ENCODE results near the gene CPVL.

CPVL gene

GRCh38 chr7:29145553-29146056 is 732 bp downstream of the CPVL start:
- no peaks in the 10 kb centered on the region for H3K36me3 Mint-ChIP-seq (ENCODE audit: insufficient read depth)
- no peak overlapping the region for H3K27ac Mint-ChIP-seq
- H3K9me3 Mint-ChIP-seq = no peaks in the 10 kb centered on the region
- H3K4me3 Mint-ChIP-seq = peak overlapping the region in 1 of 2 donors; percentile 68
- no peak for ATAC-seq (replicated peaks)
- no peak for DNase-seq
- peaks cover 3 to 12% of the 10 kb centered on the region in 2 donors for H3K4me1 Mint-ChIP-seq (ENCODE audit: low read depth in 2 of 2)
- H3K27me3 Mint-ChIP-seq = peaks cover 55 to 67% of the 10 kb centered on the region in 2 donors

GRCh38 chr7:29143751-29144150 is 2.6 kb downstream of the CPVL start:
- peaks cover 61 to 64% of the 10 kb centered on the region in 2 donors for H3K27me3 Mint-ChIP-seq
- no peak overlapping the region for H3K27ac Mint-ChIP-seq
- peaks cover 3 to 12% of the 10 kb centered on the region in 2 donors for H3K4me1 Mint-ChIP-seq (ENCODE audit: low read depth in 2 of 2)
- DNase-seq (no peak), ATAC-seq (replicated peaks) (no peak)
- no peaks in the 10 kb centered on the region for H3K9me3 Mint-ChIP-seq
- H3K36me3 Mint-ChIP-seq (ENCODE audit: insufficient read depth) = no peaks in the 10 kb centered on the region
- no peak overlapping the region for H3K4me3 Mint-ChIP-seq

GRCh38 chr7:29142021-29142727 is 4.2 kb downstream of the CPVL start:
- peaks cover 51 to 65% of the 10 kb centered on the region in 2 donors for H3K27me3 Mint-ChIP-seq
- no peak overlapping the region for H3K4me3 Mint-ChIP-seq
- H3K9me3 Mint-ChIP-seq = no peaks in the 10 kb centered on the region
- no peaks in the 10 kb centered on the region for H3K36me3 Mint-ChIP-seq (ENCODE audit: insufficient read depth)
- H3K27ac Mint-ChIP-seq = no peak overlapping the region
- H3K4me1 Mint-ChIP-seq (ENCODE audit: low read depth in 2 of 2) = peaks cover 3 to 12% of the 10 kb centered on the region in 2 donors
- DNase-seq (no peak), ATAC-seq (replicated peaks) (no peak)

- H3K36me3 Mint-ChIP-seq (ENCODE audit: insufficient read depth) = no peaks in the 10 kb centered on the region
- DNase-seq = no peak
- H3K4me3 Mint-ChIP-seq = no peak overlapping the region
- no peak for ATAC-seq (replicated peaks)
- H3K4me1 Mint-ChIP-seq (ENCODE audit: low read depth in 2 of 2) = peaks cover 0 to 3% of the 10 kb centered on the region in 2 donors
- no peak overlapping the region for H3K27ac Mint-ChIP-seq
- peaks cover 42 to 57% of the 10 kb centered on the region in 2 donors for H3K27me3 Mint-ChIP-seq
- no peaks in the 10 kb centered on the region for H3K9me3 Mint-ChIP-seq
These were observed 5.4 kb downstream of the CPVL start for GRCh38 chr7:29140873-29141468.

GRCh38 chr7:29139796-29140195 is 6.5 kb downstream of the CPVL start:
- Mint-ChIP-seq H3K4me1 (ENCODE audit: low read depth in 2 of 2) (no peaks in the 10 kb centered on the region), H3K9me3 (no peaks in the 10 kb centered on the region), H3K4me3 (no peak overlapping the region), H3K27me3 (peaks cover 30 to 51% of the 10 kb centered on the region in 2 donors), H3K36me3 (ENCODE audit: insufficient read depth) (no peaks in the 10 kb centered on the region), H3K27ac (no peak overlapping the region)
- ATAC-seq (replicated peaks) (no peak), DNase-seq (no peak)

GRCh38 chr7:29139191-29139590 is 7.1 kb downstream of the CPVL start:
- H3K27ac Mint-ChIP-seq = no peak overlapping the region
- no peaks in the 10 kb centered on the region for H3K4me1 Mint-ChIP-seq (ENCODE audit: low read depth in 2 of 2)
- H3K36me3 Mint-ChIP-seq (ENCODE audit: insufficient read depth) = no peaks in the 10 kb centered on the region
- DNase-seq (no peak), ATAC-seq (replicated peaks) (no peak)
- peaks cover 32 to 52% of the 10 kb centered on the region in 2 donors for H3K27me3 Mint-ChIP-seq
- H3K4me3 Mint-ChIP-seq = no peak overlapping the region
- H3K9me3 Mint-ChIP-seq = no peaks in the 10 kb centered on the region

GRCh38 chr7:29138588-29138987 is 7.7 kb downstream of the CPVL start:
- H3K4me1 Mint-ChIP-seq (ENCODE audit: low read depth in 2 of 2) = no peaks in the 10 kb centered on the region
- H3K36me3 Mint-ChIP-seq (ENCODE audit: insufficient read depth) = no peaks in the 10 kb centered on the region
- no peak for DNase-seq
- no peak for ATAC-seq (replicated peaks)
- H3K9me3 Mint-ChIP-seq = no peaks in the 10 kb centered on the region
- H3K27ac Mint-ChIP-seq = no peak overlapping the region
- no peak overlapping the region for H3K4me3 Mint-ChIP-seq
- peaks cover 38 to 52% of the 10 kb centered on the region in 2 donors for H3K27me3 Mint-ChIP-seq

GRCh38 chr7:29135846-29136245 is 10.5 kb downstream of the CPVL start:
- Mint-ChIP-seq H3K27me3 (peaks cover 46 to 60% of the 10 kb centered on the region in 2 donors), H3K4me3 (no peak overlapping the region), H3K9me3 (no peaks in the 10 kb centered on the region), H3K27ac (no peak overlapping the region), H3K36me3 (ENCODE audit: insufficient read depth) (no peaks in the 10 kb centered on the region), H3K4me1 (ENCODE audit: low read depth in 2 of 2) (no peaks in the 10 kb centered on the region)
- ATAC-seq (replicated peaks) (no peak), DNase-seq (no peak)

GRCh38 chr7:29132980-29133379 is 13.4 kb downstream of the CPVL start:
- H3K36me3 Mint-ChIP-seq (ENCODE audit: insufficient read depth) = no peaks in the 10 kb centered on the region
- no peaks in the 10 kb centered on the region for H3K9me3 Mint-ChIP-seq
- DNase-seq = no peak
- H3K27ac Mint-ChIP-seq = no peak overlapping the region
- no peaks in the 10 kb centered on the region for H3K4me1 Mint-ChIP-seq (ENCODE audit: low read depth in 2 of 2)
- no peak for ATAC-seq (replicated peaks)
- H3K27me3 Mint-ChIP-seq = peaks cover 49 to 57% of the 10 kb centered on the region in 2 donors
- no peak overlapping the region for H3K4me3 Mint-ChIP-seq

- Mint-ChIP-seq H3K27me3 (peaks cover 44 to 49% of the 10 kb centered on the region in 2 donors), H3K9me3 (no peaks in the 10 kb centered on the region), H3K4me3 (no peak overlapping the region), H3K4me1 (ENCODE audit: low read depth in 2 of 2) (no peaks in the 10 kb centered on the region), H3K36me3 (ENCODE audit: insufficient read depth) (no peaks in the 10 kb centered on the region), H3K27ac (no peak overlapping the region)
- no peak for DNase-seq
- ATAC-seq (replicated peaks) = no peak
These were observed 14.7 kb downstream of the CPVL start for GRCh38 chr7:29131678-29132077.

- no peaks in the 10 kb centered on the region for H3K36me3 Mint-ChIP-seq (ENCODE audit: insufficient read depth)
- H3K4me3 Mint-ChIP-seq = no peak overlapping the region
- ATAC-seq (replicated peaks) (no peak), DNase-seq (no peak)
- no peaks in the 10 kb centered on the region for H3K4me1 Mint-ChIP-seq (ENCODE audit: low read depth in 2 of 2)
- H3K27me3 Mint-ChIP-seq = peaks cover 36 to 49% of the 10 kb centered on the region in 2 donors
- no peak overlapping the region for H3K27ac Mint-ChIP-seq
- H3K9me3 Mint-ChIP-seq = no peaks in the 10 kb centered on the region
These were observed 16.2 kb downstream of the CPVL start for GRCh38 chr7:29130096-29130495.

- H3K4me1 Mint-ChIP-seq (ENCODE audit: low read depth in 2 of 2) = no peaks in the 10 kb centered on the region
These were observed 18.8 kb downstream of the CPVL start for GRCh38 chr7:29127527-29127926.

GRCh38 chr7:29126804-29127203 is 19.5 kb downstream of the CPVL start:
- Mint-ChIP-seq H3K4me3 (no peak overlapping the region), H3K9me3 (no peaks in the 10 kb centered on the region), H3K36me3 (ENCODE audit: insufficient read depth) (no peaks in the 10 kb centered on the region), H3K4me1 (ENCODE audit: low read depth in 2 of 2) (no peaks in the 10 kb centered on the region), H3K27ac (no peak overlapping the region), H3K27me3 (peaks cover 12 to 25% of the 10 kb centered on the region in 2 donors)
- DNase-seq (no peak), ATAC-seq (replicated peaks) (no peak)

More at GRCh38 chr7:29127527-29127926, 18.8 kb downstream of the CPVL start:
- DNase-seq = no peak
- Mint-ChIP-seq H3K27me3 (peaks cover 20 to 32% of the 10 kb centered on the region in 2 donors), H3K4me3 (no peak overlapping the region), H3K36me3 (ENCODE audit: insufficient read depth) (no peaks in the 10 kb centered on the region), H3K9me3 (no peaks in the 10 kb centered on the region), H3K27ac (no peak overlapping the region)
- no peak for ATAC-seq (replicated peaks)

- H3K27me3 Mint-ChIP-seq = peaks cover 3 to 18% of the 10 kb centered on the region in 2 donors
- H3K4me3 Mint-ChIP-seq = no peak overlapping the region
- H3K27ac Mint-ChIP-seq = no peak overlapping the region
- ATAC-seq (replicated peaks) (no peak), DNase-seq (no peak)
- H3K4me1 Mint-ChIP-seq (ENCODE audit: low read depth in 2 of 2) = no peaks in the 10 kb centered on the region
- no peaks in the 10 kb centered on the region for H3K36me3 Mint-ChIP-seq (ENCODE audit: insufficient read depth)
- H3K9me3 Mint-ChIP-seq = no peaks in the 10 kb centered on the region
These were observed 22.6 kb downstream of the CPVL start for GRCh38 chr7:29123626-29124190.

Data from effector memory CD8-positive, alpha-beta T cell (primary cell).